Activated CD4-positive, alpha-beta T cell treated with anti-CD3 and anti-CD28 coated beads, Interleukin-2, amount 50 U/mL, for 1 hour (primary cell): Measurements from ENCODE around the gene ZNF423.

Experiments used
- DNase-seq: peaks from one replicate; pipeline ENCODE4 v3.0.0-alpha.2; 2020

The ZNF423 gene

GRCh38 chr16:49452108-49452507 is 403.8 kb downstream of the ZNF423 start:
- no peak for DNase-seq

GRCh38 chr16:49446805-49447204 is 409.1 kb downstream of the ZNF423 start:
- DNase-seq: no peak

- DNase-seq: no peak
Measured at GRCh38 chr16:49443576-49443975, 412.3 kb downstream of the ZNF423 start.

GRCh38 chr16:49442805-49443204 is 413.1 kb downstream of the ZNF423 start:
- DNase-seq: no peak

- DNase-seq: peak; percentile 66
Measured at GRCh38 chr16:49441366-49441780, 414.5 kb downstream of the ZNF423 start.

- DNase-seq: no peak
Measured at GRCh38 chr16:49440156-49441065, 415.5 kb downstream of the ZNF423 start.

- DNase-seq: no peak
Measured at GRCh38 chr16:49439676-49440075, 416.2 kb downstream of the ZNF423 start.

GRCh38 chr16:49439050-49439449 is 416.9 kb downstream of the ZNF423 start:
- no peak for DNase-seq
